Testis (tissue), 2 donors: ENCODE results near the gene MEIKIN.

Experiments used
- POLR2A ChIP-seq: fragments of 450-650 bp; IDR thresholded peaks from one replicate; pipeline ENCODE4 v1.6.1; 2017; ENCODE audit warnings: antibody characterized with exemption, mild to moderate bottlenecking, moderate library complexity
- TF ChIP-seq, protein P1 (sequence below), 3 experiments: fragments of 450-650 bp in 2 of 3; fragments of 200-600 bp in 1 of 3; sonication (generic) in 1 of 3; IDR thresholded peaks; one replicate each; pipeline ENCODE4 v1.5.1; 2016 to 2019; ENCODE audit warnings: antibody characterized with exemption in 3 of 3, mild to moderate bottlenecking in 2 of 3, moderate library complexity in 1 of 3

- no peak for TF ChIP-seq POLR2A
- TF ChIP-seq, protein P1, sequence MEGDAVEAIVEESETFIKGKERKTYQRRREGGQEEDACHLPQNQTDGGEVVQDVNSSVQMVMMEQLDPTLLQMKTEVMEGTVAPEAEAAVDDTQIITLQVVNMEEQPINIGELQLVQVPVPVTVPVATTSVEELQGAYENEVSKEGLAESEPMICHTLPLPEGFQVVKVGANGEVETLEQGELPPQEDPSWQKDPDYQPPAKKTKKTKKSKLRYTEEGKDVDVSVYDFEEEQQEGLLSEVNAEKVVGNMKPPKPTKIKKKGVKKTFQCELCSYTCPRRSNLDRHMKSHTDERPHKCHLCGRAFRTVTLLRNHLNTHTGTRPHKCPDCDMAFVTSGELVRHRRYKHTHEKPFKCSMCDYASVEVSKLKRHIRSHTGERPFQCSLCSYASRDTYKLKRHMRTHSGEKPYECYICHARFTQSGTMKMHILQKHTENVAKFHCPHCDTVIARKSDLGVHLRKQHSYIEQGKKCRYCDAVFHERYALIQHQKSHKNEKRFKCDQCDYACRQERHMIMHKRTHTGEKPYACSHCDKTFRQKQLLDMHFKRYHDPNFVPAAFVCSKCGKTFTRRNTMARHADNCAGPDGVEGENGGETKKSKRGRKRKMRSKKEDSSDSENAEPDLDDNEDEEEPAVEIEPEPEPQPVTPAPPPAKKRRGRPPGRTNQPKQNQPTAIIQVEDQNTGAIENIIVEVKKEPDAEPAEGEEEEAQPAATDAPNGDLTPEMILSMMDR (IDR thresholded peaks at IDR 0.05), result no peak
Measured at GRCh38 chr5:131848662-131849061, 96.8 kb downstream of the MEIKIN start.
